Neural progenitor cell (in vitro differentiated cells): ENCODE results near the gene MBP.

Source experiments
- EZH2 ChIP-seq: fragments of 200-600 bp; sonication (generic); IDR thresholded peaks from 2 replicates; pipeline ENCODE4 v1.6.1; 2017; ENCODE audit warnings: antibody characterized with exemption, mild to moderate bottlenecking, moderate library complexity
- TF ChIP-seq, protein P1 (sequence below): fragments of 200-600 bp; sonication (generic); IDR thresholded peaks from 2 replicates; pipeline ENCODE4 v1.5.1; 2017; ENCODE audit warnings: antibody characterized with exemption, mild to moderate bottlenecking

DNA sequence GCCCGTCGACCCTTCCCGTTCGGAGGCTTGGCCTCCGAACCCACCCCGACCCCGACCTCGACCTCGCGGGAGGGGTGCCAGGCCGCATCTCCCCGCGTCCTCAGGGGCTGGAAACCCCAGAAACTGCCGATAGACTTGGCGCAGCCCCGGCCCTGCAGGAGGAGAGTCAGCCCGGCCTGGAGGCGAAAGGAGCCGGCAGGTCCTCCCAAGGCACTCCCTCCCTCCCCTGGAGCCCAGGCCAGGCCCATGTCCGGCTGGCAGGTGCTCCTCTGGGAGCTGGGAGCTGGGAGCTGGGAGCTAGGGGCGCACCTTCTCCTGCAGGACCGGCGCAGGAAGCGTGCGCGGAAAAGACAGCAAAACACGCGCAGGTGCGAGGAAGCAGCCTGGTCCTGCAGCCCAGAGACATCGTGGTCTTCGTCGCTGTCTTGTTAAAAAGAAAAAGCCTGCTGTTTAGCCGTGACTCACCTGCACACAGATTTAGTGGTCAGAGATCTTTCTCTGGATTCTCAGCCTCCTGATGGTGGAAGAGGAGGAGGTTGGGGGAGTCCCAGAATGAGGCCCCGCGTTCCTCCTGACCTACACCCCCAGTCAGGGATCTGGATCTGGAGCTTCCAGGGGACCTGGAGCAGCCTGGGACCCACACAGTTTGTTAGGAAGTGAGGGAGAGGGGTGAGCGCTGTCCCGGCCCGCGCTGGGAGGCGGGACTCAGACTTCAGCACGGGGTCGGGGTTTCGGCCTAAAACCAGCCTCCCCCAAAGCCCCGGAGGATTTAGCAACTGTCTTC lies 660 bp upstream of the MBP start:
- TF ChIP-seq, protein P1, sequence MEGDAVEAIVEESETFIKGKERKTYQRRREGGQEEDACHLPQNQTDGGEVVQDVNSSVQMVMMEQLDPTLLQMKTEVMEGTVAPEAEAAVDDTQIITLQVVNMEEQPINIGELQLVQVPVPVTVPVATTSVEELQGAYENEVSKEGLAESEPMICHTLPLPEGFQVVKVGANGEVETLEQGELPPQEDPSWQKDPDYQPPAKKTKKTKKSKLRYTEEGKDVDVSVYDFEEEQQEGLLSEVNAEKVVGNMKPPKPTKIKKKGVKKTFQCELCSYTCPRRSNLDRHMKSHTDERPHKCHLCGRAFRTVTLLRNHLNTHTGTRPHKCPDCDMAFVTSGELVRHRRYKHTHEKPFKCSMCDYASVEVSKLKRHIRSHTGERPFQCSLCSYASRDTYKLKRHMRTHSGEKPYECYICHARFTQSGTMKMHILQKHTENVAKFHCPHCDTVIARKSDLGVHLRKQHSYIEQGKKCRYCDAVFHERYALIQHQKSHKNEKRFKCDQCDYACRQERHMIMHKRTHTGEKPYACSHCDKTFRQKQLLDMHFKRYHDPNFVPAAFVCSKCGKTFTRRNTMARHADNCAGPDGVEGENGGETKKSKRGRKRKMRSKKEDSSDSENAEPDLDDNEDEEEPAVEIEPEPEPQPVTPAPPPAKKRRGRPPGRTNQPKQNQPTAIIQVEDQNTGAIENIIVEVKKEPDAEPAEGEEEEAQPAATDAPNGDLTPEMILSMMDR = no peak
- TF ChIP-seq EZH2 = peak; percentile 74
